ENCODE data around the gene FAM187B. TPM values are rescaled to one million over a fixed set of nuclear protein-coding genes. Genes with fewer than 3 reads are reported as not detected.

The FAM187B gene
- total RNA-seq: not detected

DNA sequence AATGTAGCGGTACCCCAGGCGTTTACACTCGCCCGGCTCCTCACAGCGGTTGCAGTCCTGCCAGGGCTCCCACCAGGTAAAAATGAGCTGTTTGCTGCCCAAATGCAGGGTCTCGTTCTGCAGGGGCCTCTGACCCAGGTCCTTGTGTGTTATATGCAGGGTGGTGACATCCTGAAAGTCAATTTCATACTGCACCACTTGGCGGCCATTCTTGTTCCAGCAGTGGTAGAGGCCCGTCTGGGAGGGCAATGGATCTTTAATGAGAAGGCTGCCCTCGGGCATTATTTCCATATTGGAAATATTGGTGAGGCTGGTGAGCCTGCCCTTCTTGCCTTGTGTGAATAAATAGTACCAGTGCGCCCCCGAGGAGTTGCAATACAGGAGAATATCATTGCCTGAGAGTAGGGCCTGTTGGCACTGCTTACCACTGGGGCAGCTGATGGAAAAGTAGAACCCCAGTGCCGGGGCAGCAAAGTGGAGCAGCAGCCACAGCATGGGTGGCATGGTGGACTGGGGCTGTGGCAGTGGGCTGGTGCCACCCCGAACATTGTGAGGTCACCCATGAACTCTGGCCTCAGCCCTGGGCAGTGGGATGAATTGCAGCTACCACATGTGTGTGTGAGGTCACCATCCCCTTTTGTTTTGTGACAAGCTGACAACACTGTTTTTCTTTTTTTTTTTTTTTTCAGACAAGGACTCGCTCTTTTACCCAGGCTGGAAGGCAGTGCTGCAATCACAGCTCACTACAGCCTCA is at the start of gene FAM187B:
Gene FAM187B (minus strand): TSS at position 563 of the 754 bp plus-strand sequence. CDS start 59 bp downstream, at position 504.
- DNase-seq (ENCODE audit: low spot score): peak; percentile 23

- no peak for DNase-seq (ENCODE audit: low spot score)
Measured at GRCh38 chr19:35276706-35277281, 48.3 kb upstream of the FAM187B start.

DNA sequence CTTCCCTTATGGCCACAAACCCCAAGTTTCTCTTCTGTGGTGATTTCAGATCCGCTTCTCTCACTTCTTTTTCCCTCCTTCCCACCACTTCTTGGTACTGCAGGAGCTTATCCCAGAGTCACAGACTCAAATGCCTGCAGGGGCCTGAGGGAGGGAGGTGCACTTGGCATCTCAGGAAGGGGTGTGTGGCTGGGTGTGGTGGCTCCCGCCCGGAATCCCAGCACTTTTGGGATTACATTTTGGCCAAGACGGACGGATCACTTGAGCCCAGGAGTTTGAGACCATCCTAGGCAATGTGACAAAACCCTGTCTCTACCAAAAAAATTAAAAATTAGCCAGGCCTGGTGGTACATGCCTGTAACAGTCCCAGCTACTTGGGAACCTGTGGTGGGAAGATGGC is 45.8 kb upstream of the FAM187B start:
- DNase-seq (ENCODE audit: low spot score): no peak

GRCh38 chr19:35273686-35274259 is 45.2 kb upstream of the FAM187B start:
- no peak for DNase-seq (ENCODE audit: low spot score)

- DNase-seq (ENCODE audit: low spot score): no peak
Measured at GRCh38 chr19:35272954-35273649, 44.6 kb upstream of the FAM187B start.

DNA sequence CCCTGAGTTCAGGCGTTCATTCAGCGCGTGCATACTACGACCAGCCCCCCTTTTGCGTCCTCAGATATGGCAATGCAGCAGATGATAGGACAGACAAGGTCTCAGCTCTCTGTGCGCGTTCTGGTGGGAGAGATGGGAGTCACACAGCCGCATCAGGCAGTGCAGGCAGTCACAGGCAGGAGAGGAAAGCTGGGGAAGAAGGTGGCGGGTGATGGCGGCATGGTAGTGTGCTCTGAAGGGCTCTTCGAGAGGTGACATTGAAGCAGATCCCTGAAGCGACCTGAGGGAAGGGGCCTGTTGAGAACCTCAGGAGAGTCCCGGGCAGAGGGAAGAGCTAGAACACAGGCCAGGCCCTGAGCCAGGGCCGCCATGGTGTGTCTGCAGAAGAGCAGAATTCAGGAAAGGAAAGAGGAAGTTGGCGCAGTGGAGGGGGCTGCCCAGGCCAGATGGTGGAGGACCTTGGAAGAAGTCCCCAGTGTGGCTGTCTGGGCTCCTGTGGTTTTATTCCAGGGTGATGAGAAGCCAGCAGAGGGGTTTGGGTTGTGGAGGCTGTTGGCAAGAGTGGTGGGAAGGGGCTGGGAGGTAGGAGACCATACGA is 43.7 kb upstream of the FAM187B start:
- DNase-seq (ENCODE audit: low spot score): no peak

DNA sequence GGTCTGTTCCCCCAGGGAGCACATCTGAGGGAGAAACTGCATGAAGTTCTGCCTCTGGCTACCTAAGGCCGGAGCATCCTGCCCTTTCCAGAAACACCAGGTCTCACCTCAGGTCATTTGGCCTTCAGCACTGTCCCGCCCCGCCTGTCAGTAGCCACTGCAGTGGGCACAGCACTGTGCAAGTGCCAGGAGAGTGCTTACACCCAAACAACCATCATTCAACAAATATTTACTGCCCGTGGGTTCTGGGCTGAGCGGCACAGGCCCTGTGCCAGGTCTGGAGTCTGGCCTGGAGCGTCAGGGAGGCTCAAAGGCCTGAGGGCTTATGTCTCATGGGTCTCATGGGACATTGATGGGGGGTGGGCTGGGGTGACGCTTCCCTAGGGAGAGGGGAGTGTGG is 43.0 kb upstream of the FAM187B start:
- DNase-seq (ENCODE audit: low spot score): no peak

DNA sequence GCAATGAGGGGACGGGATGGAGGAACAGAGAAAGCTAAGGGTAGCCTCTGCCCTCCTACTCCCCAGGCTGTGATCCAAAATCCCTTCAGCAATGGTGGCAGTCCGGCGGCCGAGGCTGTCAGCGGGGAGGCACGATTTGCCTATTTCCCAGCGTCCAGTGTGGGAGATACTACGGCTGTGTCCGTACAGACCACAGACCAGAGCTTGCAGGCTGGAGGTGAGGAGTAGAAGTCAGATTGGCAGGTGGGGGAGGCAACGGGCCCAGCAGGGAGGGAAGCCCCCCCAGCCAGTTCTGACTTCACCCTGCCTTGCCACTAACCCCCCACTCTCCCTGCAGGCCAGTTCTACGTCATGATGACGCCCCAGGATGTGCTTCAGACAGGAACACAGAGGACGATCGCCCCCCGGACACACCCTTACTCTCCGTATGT is 41.9 kb upstream of the FAM187B start:
- DNase-seq (ENCODE audit: low spot score): peak; percentile 55

DNA sequence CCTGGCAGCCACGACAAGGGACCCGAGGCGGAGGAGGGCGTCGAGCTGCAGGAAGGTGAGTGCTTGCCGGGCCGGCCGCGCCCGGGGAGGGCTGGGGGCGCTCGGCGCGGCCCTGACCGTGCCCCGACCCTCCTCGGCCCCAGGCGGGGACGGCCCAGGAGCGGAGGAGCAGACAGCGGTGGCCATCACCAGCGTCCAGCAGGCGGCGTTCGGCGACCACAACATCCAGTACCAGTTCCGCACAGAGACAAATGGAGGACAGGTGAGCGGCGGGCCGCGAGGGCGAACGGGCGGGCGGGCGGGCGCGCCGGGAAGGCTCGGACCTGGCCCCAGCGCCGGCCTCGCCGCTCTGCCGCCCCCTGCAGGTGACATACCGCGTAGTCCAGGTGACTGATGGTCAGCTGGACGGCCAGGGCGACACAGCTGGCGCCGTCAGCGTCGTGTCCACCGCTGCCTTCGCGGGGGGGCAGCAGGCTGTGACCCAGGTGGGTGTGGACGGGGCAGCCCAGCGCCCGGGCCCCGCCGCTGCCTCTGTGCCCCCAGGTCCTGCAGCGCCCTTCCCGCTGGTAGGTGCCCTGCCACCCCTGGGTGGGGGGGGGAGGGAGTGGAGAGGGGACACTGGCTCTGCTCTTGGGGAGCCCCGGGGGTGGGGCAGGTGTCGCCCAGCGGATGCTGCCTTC is 41.0 kb upstream of the FAM187B start:
- DNase-seq (ENCODE audit: low spot score): peak; percentile 90

DNA sequence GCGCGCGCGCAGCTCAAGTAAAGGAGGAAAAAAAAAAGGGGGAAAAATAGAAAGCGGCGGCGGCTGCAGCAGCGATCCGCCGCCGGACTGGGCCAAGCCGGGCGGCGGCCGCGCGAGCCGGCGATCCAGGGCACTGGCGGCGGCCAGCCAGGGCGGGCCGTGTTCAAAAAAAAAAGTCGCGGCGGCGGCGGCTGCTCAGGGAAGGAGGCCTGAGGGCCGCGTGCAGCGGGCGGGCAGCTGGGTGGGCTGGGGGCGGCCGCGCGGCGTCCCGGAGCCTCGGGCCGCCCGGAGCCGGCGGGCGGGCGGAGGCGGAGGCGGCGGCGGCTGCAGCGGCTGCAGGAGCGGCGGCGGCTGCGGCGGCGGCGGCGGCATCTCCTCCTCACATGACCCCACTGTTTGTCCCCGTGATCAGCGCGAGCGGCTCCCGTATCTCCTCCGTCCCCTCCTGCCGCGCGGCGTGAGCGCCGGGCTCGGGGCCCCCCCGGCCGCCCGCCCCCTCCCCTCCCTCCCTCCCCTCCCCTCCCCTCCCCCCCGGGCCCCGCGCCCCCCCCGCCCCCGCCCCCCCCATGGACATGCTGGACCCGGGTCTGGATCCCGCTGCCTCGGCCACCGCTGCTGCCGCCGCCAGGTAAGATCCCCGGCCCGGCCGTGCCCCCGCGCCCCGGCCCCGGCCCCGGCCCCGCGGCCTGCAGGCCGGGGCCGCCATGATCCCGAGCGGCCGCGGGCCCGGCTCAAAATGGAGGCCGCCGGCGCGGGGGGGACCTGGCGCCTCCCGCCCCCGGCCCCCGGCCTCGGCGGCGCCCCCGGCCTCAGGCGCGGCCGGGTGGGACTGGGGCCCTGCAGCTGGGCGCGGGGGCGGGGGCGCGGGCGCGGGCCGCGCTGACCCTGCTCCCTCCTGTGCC is 40.2 kb upstream of the FAM187B start, which contains the start of gene USF2:
Gene USF2 (plus strand): TSS at position 427 of the 902 bp plus-strand sequence. CDS start 140 bp downstream, at position 567.
- DNase-seq (ENCODE audit: low spot score): peak; percentile 71

- DNase-seq (ENCODE audit: low spot score): peak; percentile 71
Measured at GRCh38 chr19:35267818-35268535, 39.4 kb upstream of the FAM187B start.

- peak; percentile 63 for DNase-seq (ENCODE audit: low spot score)
Measured at GRCh38 chr19:35267353-35267817, 38.8 kb upstream of the FAM187B start.

- DNase-seq (ENCODE audit: low spot score): peak; percentile 49
Measured at GRCh38 chr19:35266520-35267352, 38.2 kb upstream of the FAM187B start.

- DNase-seq (ENCODE audit: low spot score): peak; percentile 44
Measured at GRCh38 chr19:35265900-35266519, 37.5 kb upstream of the FAM187B start.

DNA sequence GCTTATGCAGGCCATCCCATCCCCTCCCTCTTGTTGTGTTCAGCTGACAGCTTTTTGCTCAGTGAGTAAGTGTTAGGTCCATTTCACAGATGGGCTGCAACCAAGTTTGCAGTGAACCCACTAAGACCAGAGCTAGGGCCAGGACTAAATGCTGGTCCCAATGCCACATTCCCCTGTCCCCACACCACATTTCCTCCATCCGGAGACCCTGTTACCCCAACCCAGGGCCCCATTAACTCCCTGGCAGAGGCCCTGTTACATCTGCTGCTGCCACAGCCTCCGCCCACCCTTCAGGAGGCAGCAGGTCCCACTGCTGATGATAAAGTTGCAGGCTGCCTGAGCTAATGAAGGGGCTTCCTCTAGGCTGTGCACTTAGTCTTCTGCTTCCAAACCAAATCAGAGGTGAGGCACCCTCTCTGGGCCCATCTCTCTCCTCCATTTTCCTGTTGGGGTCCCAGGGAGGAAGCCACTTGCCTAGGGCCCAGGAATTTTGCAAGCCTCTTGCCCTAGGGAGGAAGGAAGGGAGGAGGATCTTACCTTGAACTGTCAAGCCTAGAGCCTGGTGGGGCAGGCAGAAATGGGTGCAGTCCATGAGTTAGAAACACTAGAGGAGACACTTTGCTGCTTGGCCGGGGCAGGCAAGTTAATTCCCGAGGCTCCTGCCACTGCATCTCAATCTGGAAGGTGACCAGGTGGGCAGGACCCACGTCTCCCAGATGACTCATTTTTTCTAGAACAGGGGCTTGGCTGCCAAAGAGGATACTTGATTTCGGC is 36.8 kb upstream of the FAM187B start:
- DNase-seq (ENCODE audit: low spot score): no peak

GRCh38 chr19:35264268-35265125 is 36.0 kb upstream of the FAM187B start:
- peak; percentile 35 for DNase-seq (ENCODE audit: low spot score)

All from ureter (tissue), 1 donor.